Adrenal gland (tissue), 12 donors: ENCODE measurements around the gene SLC6A13. TPM values are rescaled to one million over a fixed set of nuclear protein-coding genes. Genes with fewer than 3 reads are reported as not detected.

Source experiments
- DNase-seq, 7 donors: peaks; one replicate each; pipeline ENCODE4 v3.0.0-alpha.2; 2019 to 2020
- H3K27ac ChIP-seq, 5 donors: fragments of 200-600 bp; sonication (generic) in 4 of 5; 1 replicate in 3 of 5; 2 replicates in 2 of 5; pipeline versions ENCODE4 v1.5.1 to v1.8.0; 2016 to 2020; ENCODE audit warnings: mild to moderate bottlenecking in 1 of 5
- H3K27me3 ChIP-seq: fragments of 200-600 bp; 2 replicates; pipeline ENCODE4 v1.8.0; 2021
- H3K36me3 ChIP-seq, 2 donors: fragments of 200-600 bp; replicated peaks in 1 of 2; 1 replicate in 1 of 2; 2 replicates in 1 of 2; pipeline versions ENCODE4 v1.5.1 to v1.8.0; 2018 to 2022
- H3K4me1 ChIP-seq, 2 donors: fragments of 200-600 bp; replicated peaks in 1 of 2; 1 replicate in 1 of 2; 2 replicates in 1 of 2; pipeline versions ENCODE4 v1.5.1 to v1.8.0; 2018 to 2021
- H3K4me3 ChIP-seq, 4 donors: fragments of 200-600 bp; sonication (generic) in 3 of 4; one replicate each; pipeline ENCODE4 v1.5.1; 2016 to 2018
- H3K9me3 ChIP-seq, 3 donors: fragments of 200-600 bp; sonication (generic) in 1 of 3; replicated peaks in 1 of 3; 1 replicate in 2 of 3; 2 replicates in 1 of 3; pipeline versions ENCODE4 v1.5.1 to v1.8.0; 2016 to 2021
- POLR2A ChIP-seq, 2 donors: fragments of 450-650 bp; IDR thresholded peaks; one replicate each; pipeline ENCODE4 v1.6.1; 2017; ENCODE audit warnings: antibody characterized with exemption in 2 of 2, mild to moderate bottlenecking in 2 of 2, moderate library complexity in 1 of 2
- WGBS, 4 donors: extraction: QIAGEN DNeasy Blood & Tissue Kit in 2 of 4; methylation state at CpG; one replicate each; pipeline versions ENCODE4 v1.1.5 to v1.1.7; 2013 to 2017; 5-methylcytosine and 5-hydroxymethylcytosine counted together
- intact Hi-C, 2 donors: fragments of 100-400 bp; cut with DNase I; formaldehyde crosslinking; loops; one replicate each; pipeline versions ENCODE4 v1.14.1 to v1.15.0; 2022 to 2023
- polyA plus RNA-seq, 3 donors: library from polyadenylated mRNA; stranded (reverse); fragments of 200-250 nt in 2 of 3; fragments of 350-450 nt in 1 of 3; fragmentation: Illumina TruSeq in 1 of 3; extraction: RNeasy Lipid Tissue Mini Kit (QIAGEN cat#74804) in 1 of 3; gene quantifications; one replicate each; pipeline ENCODE4 v1.2.3, GENCODE V29; 2013 to 2014
- total RNA-seq, 9 donors: library from RNA; depleted of rRNA in 4 of 9; stranded (reverse); fragments of >200 nt in 4 of 9; fragments of 120-200 nt in 1 of 9; fragmentation: NEBNext Ultra II Directional in 1 of 9; extraction: Animal tissue kit (Norgen Biotek cat#: 25700) in 1 of 9; gene quantifications; one replicate each; pipeline versions ENCODE4 v1.1.0 to v1.2.4, GENCODE V29; 2013 to 2023
- TF ChIP-seq, protein P1 (sequence below), 6 experiments: fragments of 450-650 bp in 4 of 6; fragments of 200-600 bp in 2 of 6; sonication (generic) in 1 of 6; IDR thresholded peaks; 1 replicate in 5 of 6; 2 replicates in 1 of 6; pipeline versions ENCODE4 v1.5.1 to v1.8.0; 2016 to 2021; ENCODE audit warnings: antibody characterized with exemption in 6 of 6, mild to moderate bottlenecking in 2 of 6, moderate library complexity in 1 of 6
- donor health status: healthy with polysubstance abuse.
- donor health status: Bipolar disorder and iron deficiency.
- donor health status: DM: yes; HTN: yes; CAD: no.
- donor health status: DM: no; HTN: no; CAD: no.
- donor health status: DM: no; HTN: no; CAD: no.
- donor health status: DM: yes; HTN: yes; CAD: no.

Gene SLC6A13
- total and polyA plus RNA-seq, 12 donors = 0.22 to 1.0 (median 0.64) TPM; not detected in 6

DNA sequence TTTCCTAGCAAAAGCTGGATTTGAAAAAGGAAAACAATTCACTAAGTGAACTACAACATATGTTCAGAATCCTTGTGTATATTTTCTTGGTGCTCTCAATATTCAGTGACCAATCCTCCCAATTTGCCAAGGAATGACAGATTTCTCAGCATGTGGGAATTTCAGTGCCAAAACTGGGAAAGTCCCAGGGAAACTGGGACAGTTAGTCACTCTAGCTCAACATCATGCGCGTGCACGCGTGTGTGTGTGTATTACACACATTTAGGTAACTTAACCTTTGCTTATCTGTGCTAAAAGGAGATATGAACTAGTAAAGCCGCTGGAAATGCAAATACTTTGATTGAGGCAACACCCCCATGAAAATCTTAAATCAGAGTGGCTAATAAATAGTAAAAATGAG is 26.1 kb upstream of the SLC6A13 start:
- intact Hi-C loops = no loop called here
- Histone ChIP-seq H3K36me3 (peaks cover 0 to 44% of the 10 kb centered on the region in 2 donors), H3K27ac (no peak overlapping the region), H3K4me1 (peaks cover 6 to 9% of the 10 kb centered on the region in 2 donors), H3K27me3 (no peaks in the 10 kb centered on the region), H3K4me3 (no peak overlapping the region), H3K9me3 (no peaks in the 10 kb centered on the region)
- 44 to 77% (median 68%) methylated on average over 5 of the region's 5 CpGs for WGBS, 4 donors
- TF ChIP-seq POLR2A (IDR thresholded peaks at IDR 0.05) = no peak
- TF ChIP-seq, protein P1, sequence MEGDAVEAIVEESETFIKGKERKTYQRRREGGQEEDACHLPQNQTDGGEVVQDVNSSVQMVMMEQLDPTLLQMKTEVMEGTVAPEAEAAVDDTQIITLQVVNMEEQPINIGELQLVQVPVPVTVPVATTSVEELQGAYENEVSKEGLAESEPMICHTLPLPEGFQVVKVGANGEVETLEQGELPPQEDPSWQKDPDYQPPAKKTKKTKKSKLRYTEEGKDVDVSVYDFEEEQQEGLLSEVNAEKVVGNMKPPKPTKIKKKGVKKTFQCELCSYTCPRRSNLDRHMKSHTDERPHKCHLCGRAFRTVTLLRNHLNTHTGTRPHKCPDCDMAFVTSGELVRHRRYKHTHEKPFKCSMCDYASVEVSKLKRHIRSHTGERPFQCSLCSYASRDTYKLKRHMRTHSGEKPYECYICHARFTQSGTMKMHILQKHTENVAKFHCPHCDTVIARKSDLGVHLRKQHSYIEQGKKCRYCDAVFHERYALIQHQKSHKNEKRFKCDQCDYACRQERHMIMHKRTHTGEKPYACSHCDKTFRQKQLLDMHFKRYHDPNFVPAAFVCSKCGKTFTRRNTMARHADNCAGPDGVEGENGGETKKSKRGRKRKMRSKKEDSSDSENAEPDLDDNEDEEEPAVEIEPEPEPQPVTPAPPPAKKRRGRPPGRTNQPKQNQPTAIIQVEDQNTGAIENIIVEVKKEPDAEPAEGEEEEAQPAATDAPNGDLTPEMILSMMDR (IDR thresholded peaks at IDR 0.05) = no peak
- DNase-seq = peak; percentile 20 to 71 (median 57)

DNA sequence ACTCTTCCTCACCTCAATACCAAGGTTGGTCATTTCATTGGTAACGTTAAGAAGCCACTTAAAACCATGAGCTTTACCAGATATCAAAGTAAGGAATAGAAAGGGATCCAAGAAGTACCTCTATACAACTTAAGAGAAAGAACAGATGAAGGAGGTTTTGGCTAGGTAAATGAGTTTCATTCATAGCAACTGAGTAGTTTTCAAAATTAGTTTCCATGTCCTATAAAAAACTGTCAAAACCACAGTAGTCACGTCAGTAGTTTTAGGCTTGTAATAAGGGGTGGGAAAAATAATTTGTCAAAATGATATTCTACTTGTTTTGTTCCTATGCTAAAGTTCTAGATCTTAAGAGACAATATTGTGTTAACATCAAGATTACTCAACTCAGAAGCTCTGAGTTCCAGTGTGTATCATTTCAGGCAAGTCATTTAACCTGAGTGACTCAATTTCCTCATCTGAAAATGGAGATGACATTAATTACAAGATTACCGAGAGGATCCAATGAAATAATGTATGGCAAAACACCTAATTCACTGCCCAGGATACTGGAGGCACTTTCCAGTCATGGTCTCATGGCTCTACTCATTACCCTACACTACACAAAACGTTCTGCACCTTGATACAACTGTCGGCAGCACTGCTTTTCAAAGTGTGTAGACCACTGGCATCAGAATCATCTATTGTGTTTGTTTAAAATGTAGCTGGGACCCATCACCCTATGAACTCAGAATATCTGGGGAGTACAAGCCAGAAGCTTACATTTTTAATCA is 24.1 kb upstream of the SLC6A13 start:
- H3K27me3 ChIP-seq = no peaks in the 10 kb centered on the region
- intact Hi-C loops = no loop called here
- DNase-seq = no peak
- peaks cover 0 to 34% of the 10 kb centered on the region in 2 donors for H3K36me3 ChIP-seq
- no peak overlapping the region for H3K27ac ChIP-seq
- H3K9me3 ChIP-seq = no peaks in the 10 kb centered on the region
- TF ChIP-seq POLR2A (IDR thresholded peaks at IDR 0.05) = no peak
- TF ChIP-seq, protein P1 (IDR thresholded peaks at IDR 0.05) = no peak
- H3K4me3 ChIP-seq = no peak overlapping the region
- peaks cover 6 to 9% of the 10 kb centered on the region in 2 donors for H3K4me1 ChIP-seq
- WGBS, 4 donors = 91 to 93% (median 92%) methylated on average over 5 of the region's 5 CpGs

DNA sequence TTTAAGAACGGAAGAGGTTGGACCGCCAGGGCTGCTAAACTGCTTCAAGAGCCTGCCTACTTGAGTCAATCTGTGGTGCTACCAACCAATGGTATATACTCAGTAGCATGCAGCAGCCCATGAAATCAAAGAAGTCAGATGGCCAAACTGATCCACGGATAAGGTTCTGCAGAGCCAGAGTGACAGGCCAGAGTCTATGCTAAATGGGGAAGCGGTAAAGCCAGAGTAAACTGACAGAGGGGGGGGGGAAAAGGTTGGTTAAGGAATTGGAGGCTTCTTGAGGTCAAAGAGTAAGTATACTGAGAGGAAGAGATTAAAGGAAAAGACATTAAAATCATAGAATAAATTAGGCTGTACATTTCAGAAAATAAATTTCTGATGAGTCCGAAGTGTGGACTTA is 15.4 kb upstream of the SLC6A13 start:
- no peak overlapping the region for H3K27ac ChIP-seq
- no peaks in the 10 kb centered on the region for H3K4me1 ChIP-seq
- no peak for DNase-seq
- TF ChIP-seq, protein P1 (IDR thresholded peaks at IDR 0.05) = no peak
- no peak for TF ChIP-seq POLR2A (IDR thresholded peaks at IDR 0.05)
- H3K36me3 ChIP-seq = peaks cover 0 to under 1% of the 10 kb centered on the region in 2 donors
- intact Hi-C loops = no loop called here
- H3K27me3 ChIP-seq = no peaks in the 10 kb centered on the region
- no peak overlapping the region for H3K4me3 ChIP-seq
- no peaks in the 10 kb centered on the region for H3K9me3 ChIP-seq
- WGBS, 4 donors = 90 to 98% (median 96%) methylated on average over 5 of the region's 5 CpGs

DNA sequence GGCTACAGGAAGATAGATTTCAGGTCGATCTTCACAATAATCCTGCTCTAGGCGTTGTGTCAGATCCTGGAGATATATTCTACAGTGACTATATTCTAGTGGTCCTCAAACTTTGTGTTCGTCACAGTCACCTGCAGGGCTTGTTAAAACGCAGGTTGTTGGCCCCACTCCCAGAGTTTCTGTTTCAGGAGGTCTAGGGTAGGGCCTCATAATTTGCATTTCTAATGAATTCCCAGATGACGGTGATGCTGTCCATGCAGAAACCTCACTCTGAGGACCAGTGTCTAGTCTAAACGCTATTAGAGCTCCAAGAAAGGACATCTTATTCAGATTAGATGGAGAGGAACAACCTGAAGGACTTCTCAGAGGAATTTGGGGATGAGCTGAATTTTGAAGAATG is 13.2 kb upstream of the SLC6A13 start:
- intact Hi-C loops = no loop called here
- Histone ChIP-seq H3K27ac (no peak overlapping the region), H3K36me3 (no peaks in the 10 kb centered on the region), H3K4me3 (no peak overlapping the region), H3K9me3 (no peaks in the 10 kb centered on the region), H3K4me1 (no peaks in the 10 kb centered on the region), H3K27me3 (no peaks in the 10 kb centered on the region)
- 84 to 93% (median 91%) methylated on average over 6 of the region's 6 CpGs for WGBS, 4 donors
- DNase-seq = no peak
- TF ChIP-seq, protein P1 (IDR thresholded peaks at IDR 0.05) = no peak
- no peak for TF ChIP-seq POLR2A (IDR thresholded peaks at IDR 0.05)
